Small intestine (tissue), 16 donors: Measurements from ENCODE around the gene GPC1. TPM values are rescaled to one million over a fixed set of nuclear protein-coding genes. Genes with fewer than 3 reads are reported as not detected.
"Not testable (repeated sequence)": the region's sequence is repeated elsewhere in the genome, so short reads cannot be mapped to it uniquely, and the experiment has no call there.

ENCODE experiments used
- DNase-seq, 2 donors: peaks; one replicate each; pipeline versions ENCODE4 v3.0.0 to v3.0.0-alpha.2; 2013
- FAIRE-seq: peaks from 2 replicates; lab custom pipeline; 2012; peaks lifted over from hg19 to GRCh38; lab: Jason Lieb, UNC
- H3K27ac ChIP-seq, 3 donors: one replicate each; pipeline ENCODE4 v1.5.1; 2013; ENCODE audit warnings: low read length in 2 of 3, mild to moderate bottlenecking in 2 of 3, control low read depth in 1 of 3, inconsistent platforms in 1 of 3, low read depth in 1 of 3, moderate library complexity in 1 of 3
- H3K27me3 ChIP-seq, 3 donors: one replicate each; pipeline ENCODE4 v1.6.1; 2013; ENCODE audit warnings: low read length in 3 of 3, inconsistent platforms in 1 of 3; ENCODE audit not compliant: control insufficient read depth in 3 of 3, insufficient read depth in 3 of 3
- H3K36me3 ChIP-seq, 3 donors: one replicate each; pipeline ENCODE4 v1.6.1; 2013; ENCODE audit warnings: low read length in 3 of 3, inconsistent platforms in 1 of 3, low read depth in 1 of 3, mild to moderate bottlenecking in 1 of 3, moderate library complexity in 1 of 3; ENCODE audit not compliant: control insufficient read depth in 3 of 3, insufficient read depth in 2 of 3
- H3K4me1 ChIP-seq, 3 donors: one replicate each; pipeline ENCODE4 v1.6.1; 2013; ENCODE audit warnings: low read length in 2 of 3, inconsistent platforms in 1 of 3, low read depth in 1 of 3, mild to moderate bottlenecking in 1 of 3, moderate library complexity in 1 of 3; ENCODE audit not compliant: control insufficient read depth in 3 of 3, insufficient read depth in 2 of 3
- H3K4me3 ChIP-seq, 3 donors: one replicate each; pipeline ENCODE4 v1.5.1; 2013; ENCODE audit warnings: low read length in 3 of 3, control low read depth in 1 of 3, inconsistent platforms in 1 of 3, low read depth in 1 of 3, mild to moderate bottlenecking in 1 of 3, moderate library complexity in 1 of 3
- H3K9me3 ChIP-seq, 2 donors: one replicate each; pipeline ENCODE4 v1.6.1; 2013; ENCODE audit warnings: low read depth in 1 of 2, low read length in 1 of 2; ENCODE audit not compliant: control insufficient read depth in 2 of 2, insufficient read depth in 1 of 2
- WGBS, 3 donors: extraction: QIAGEN DNeasy Blood & Tissue Kit; methylation state at CpG; one replicate each; pipeline ENCODE4 v1.1.7; 2013; 5-methylcytosine and 5-hydroxymethylcytosine counted together
- long read RNA-seq, 10 donors: transcript quantifications; one replicate each; lab custom pipeline, GENCODE V29; 2026
- polyA plus RNA-seq, 4 donors: library from polyadenylated mRNA; stranded (reverse) in 3 of 4; unstranded in 1 of 4; fragments of 200-250 nt in 3 of 4; fragments of 120-200 nt in 1 of 4; gene quantifications; one replicate each; pipeline versions ENCODE4 v1.2.1 to v1.2.3, GENCODE V29; 2013
- donor health status: healthy with polysubstance abuse.
- donor health status: control.
- donor health status: control.
- donor health status: Bipolar disorder and iron deficiency.
- donor health status: healthy.

GPC1 gene
- 10 to 100 TPM in 1 of 4 donors, 1 to 10 TPM in 2, under 1 TPM in 1; 0.89 to 15.5 (median 4.8) TPM for polyA plus RNA-seq
- long read RNA-seq, donor 1, result 0 reads
- long read RNA-seq, donor 2, result 0 reads
- long read RNA-seq, donor 3, result 0 reads
- long read RNA-seq, donor 4, result 0 reads
- long read RNA-seq, donor 5, partial matches to known transcripts, result 0 of 1 reads
- long read RNA-seq, donor 5, other reads (novel, unspliced or antisense), result 0 of 1 reads
- long read RNA-seq, donor 6, partial matches to known transcripts, result 0 of 2 reads
- long read RNA-seq, donor 6, other reads (novel, unspliced or antisense), result 0 of 2 reads
- long read RNA-seq, donor 7, result 0 reads
- long read RNA-seq, donor 8, partial matches to known transcripts, result 0 of 1 reads
- long read RNA-seq, donor 8, other reads (novel, unspliced or antisense), result 0 of 1 reads
- long read RNA-seq, donor 9, partial matches to known transcripts, result 0 of 1 reads
- long read RNA-seq, donor 9, other reads (novel, unspliced or antisense), result 0 of 1 reads
- long read RNA-seq, donor 10, transcript GPC1-201 (9 exons, 3,713 nt), result major isoform, 9 of 16 reads
- long read RNA-seq, donor 10, partial matches to known transcripts, result 7 of 16 reads
- long read RNA-seq, donor 10, other reads (novel, unspliced or antisense), result 0 of 16 reads

GRCh38 chr2:240435457-240435947, at the start of gene GPC1:
Gene GPC1, plus strand, starts transcription at chr2:240435663. Its CDS starts 256 bp downstream, at chr2:240435919.
- peaks cover 7 to 35% (median 17%) of the 10 kb centered on the region in 3 donors for H3K27me3 ChIP-seq
- peaks cover 2% of the 10 kb centered on the region in 3 donors for H3K4me1 ChIP-seq
- WGBS, 3 donors, result 0 to 1% (median 1%) methylated on average over 7 to 77 of the region's 77 CpGs
- FAIRE-seq, result no peak
- H3K9me3 ChIP-seq, result no peaks in the 10 kb centered on the region
- peak; percentile 60 to 63 for DNase-seq
- H3K27ac ChIP-seq, result peak within 1 kb of the TSS in 1 of 3 donors; percentile 69
- H3K4me3 ChIP-seq, result peak within 1 kb of the TSS; percentile 34 to 71 (median 45)
- no peaks in the 10 kb centered on the region for H3K36me3 ChIP-seq

GRCh38 chr2:240386326-240386725, 49.1 kb upstream of the GPC1 start:
- no peaks in the 10 kb centered on the region for H3K27me3 ChIP-seq
- 85 to 91% (median 86%) methylated on average over 12 of the region's 12 CpGs for WGBS, 3 donors
- FAIRE-seq, result no peak
- no peak overlapping the region for H3K27ac ChIP-seq
- H3K9me3 ChIP-seq, result no peaks in the 10 kb centered on the region
- H3K4me1 ChIP-seq, result no peaks in the 10 kb centered on the region
- no peaks in the 10 kb centered on the region for H3K36me3 ChIP-seq
- no peak for DNase-seq
- no peak overlapping the region for H3K4me3 ChIP-seq

GRCh38 chr2:240386743-240387142, 48.7 kb upstream of the GPC1 start:
- WGBS, 3 donors, result 63 to 89% (median 80%) methylated on average over 4 of the region's 4 CpGs
- H3K9me3 ChIP-seq, H3K27ac ChIP-seq, H3K36me3 ChIP-seq, FAIRE-seq, H3K4me3 ChIP-seq, H3K4me1 ChIP-seq, H3K27me3 ChIP-seq, DNase-seq: not testable (repeated sequence)

GRCh38 chr2:240387325-240387668, 48.2 kb upstream of the GPC1 start:
- H3K4me1 ChIP-seq, result no peaks in the 10 kb centered on the region
- H3K36me3 ChIP-seq, result no peaks in the 10 kb centered on the region
- FAIRE-seq, result no peak

GRCh38 chr2:240387669-240388358, 47.6 kb upstream of the GPC1 start:
- 69 to 76% (median 74%) methylated on average over 16 of the region's 16 CpGs for WGBS, 3 donors
- Histone ChIP-seq H3K36me3 (no peaks in the 10 kb centered on the region), H3K27ac (peak overlapping the region in 1 of 3 donors; percentile 33), H3K9me3 (no peaks in the 10 kb centered on the region), H3K27me3 (no peaks in the 10 kb centered on the region), H3K4me3 (no peak overlapping the region), H3K4me1 (no peaks in the 10 kb centered on the region)
- FAIRE-seq (no peak), DNase-seq (peak in 1 of 2 donors; percentile 14)

More at GRCh38 chr2:240387325-240387668, 48.2 kb upstream of the GPC1 start:
- Histone ChIP-seq H3K27ac (no peak overlapping the region), H3K9me3 (no peaks in the 10 kb centered on the region), H3K27me3 (no peaks in the 10 kb centered on the region), H3K4me3 (no peak overlapping the region)
- 70 to 80% (median 72%) methylated on average over 9 of the region's 9 CpGs for WGBS, 3 donors
- DNase-seq, result no peak

- no peaks in the 10 kb centered on the region for H3K27me3 ChIP-seq
- H3K4me3 ChIP-seq, result no peak overlapping the region
- FAIRE-seq (no peak), DNase-seq (no peak)
- no peaks in the 10 kb centered on the region for H3K36me3 ChIP-seq
- H3K27ac ChIP-seq, result peak overlapping the region in 1 of 3 donors; percentile 31
- no peaks in the 10 kb centered on the region for H3K4me1 ChIP-seq
- WGBS, 3 donors, result 87 to 92% (median 87%) methylated on average over 19 to 21 of the region's 21 CpGs
- no peaks in the 10 kb centered on the region for H3K9me3 ChIP-seq
Observed at GRCh38 chr2:240388471-240389301, 46.8 kb upstream of the GPC1 start.

GRCh38 chr2:240389302-240389805, 46.1 kb upstream of the GPC1 start:
- Histone ChIP-seq H3K9me3 (no peaks in the 10 kb centered on the region), H3K4me3 (no peak overlapping the region), H3K4me1 (no peaks in the 10 kb centered on the region), H3K36me3 (no peaks in the 10 kb centered on the region), H3K27me3 (no peaks in the 10 kb centered on the region), H3K27ac (peak overlapping the region in 2 of 3 donors; percentile 28 to 31)
- DNase-seq, result no peak
- WGBS, 3 donors, result 77 to 89% (median 81%) methylated on average over 6 of the region's 6 CpGs
- no peak for FAIRE-seq
